K562 (cell line): ENCODE measurements around the gene CBFA2T3. TPM values are rescaled to one million over a fixed set of nuclear protein-coding genes. Genes with fewer than 3 reads are reported as not detected.

Experiments used
- ATAC-seq: fragments of 200-7000 bp; cut with Tn5 transposase; 3 replicates; pipeline ENCODE4 v1.9.1; 2020; ENCODE audit warnings: moderate library complexity
- BruUV-seq: library from RNA; stranded (reverse); fragments of 400-500 nt; replicated peaks from 2 replicates; lab custom pipeline; 2021; lab: Mats Ljungman, UMichigan
- CTCF ChIA-PET: fragments of 300-600 bp; formaldehyde crosslinking; extraction: SDS; loops from one replicate; lab custom pipeline; 2021; ENCODE audit warnings: low intra/inter-chr PET ratio; lab: Yijun Ruan, JAX
- POLR2A ChIA-PET: fragments of 300-600, 350-650 bp; sonication (Branson Sonifier 250); formaldehyde crosslinking; extraction: SDS; loops from one replicate; lab custom pipeline; 2021; ENCODE audit warnings: antibody characterized with exemption, inconsistent platforms; lab: Yijun Ruan, JAX
- DNase-seq, 4 experiments: peaks; one replicate each; pipeline versions ENCODE4 v3.0.0 to v3.0.0-alpha.2; 2011 to 2018; ENCODE audit warnings: low spot score in 3 of 4, mixed read lengths in 3 of 4; ENCODE audit errors: extremely low read depth in 1 of 4
- FAIRE-seq: peaks from 2 replicates; lab custom pipeline; 2011; peaks lifted over from hg19 to GRCh38; lab: Jason Lieb, UNC
- H2AFZ ChIP-seq: 2 replicates; pipeline ENCODE4 v1.6.0; 2011; ENCODE audit warnings: low read depth, low read length, control low read depth, inconsistent platforms
- H3K27ac ChIP-seq: fragments of 200-600 bp; 3 replicates; pipeline ENCODE4 v1.8.0; 2011; ENCODE audit warnings: low read depth, mild to moderate bottlenecking, control low read depth, inconsistent platforms, low read length, moderate library complexity, mixed read lengths; ENCODE audit errors: extremely low read depth
- H3K27me3 ChIP-seq, 2 experiments: fragments of 300-600 bp in 1 of 2; 2 replicates in 1 of 2; 3 replicates in 1 of 2; pipeline versions ENCODE4 v1.6.0 to v1.8.0; 2011; ENCODE audit warnings: inconsistent platforms in 2 of 2, low read length in 2 of 2, mild to moderate bottlenecking in 1 of 2, mixed read lengths in 1 of 2, moderate library complexity in 1 of 2; ENCODE audit not compliant: control insufficient read depth in 2 of 2, insufficient read depth in 2 of 2
- H3K36me3 ChIP-seq: fragments of 300-600 bp; 3 replicates; pipeline ENCODE4 v1.8.0; 2011; ENCODE audit warnings: mild to moderate bottlenecking, low read length, inconsistent platforms; ENCODE audit not compliant: control insufficient read depth, insufficient read depth
- H3K4me1 ChIP-seq, 2 experiments: fragments of 200-600 bp in 1 of 2; replicated peaks in 1 of 2; 2 replicates in 1 of 2; 3 replicates in 1 of 2; pipeline versions ENCODE4 v1.5.1 to v1.8.0; 2011; ENCODE audit warnings: inconsistent platforms in 2 of 2, low read length in 2 of 2, mild to moderate bottlenecking in 1 of 2, mixed read lengths in 1 of 2, moderate library complexity in 1 of 2; ENCODE audit not compliant: control insufficient read depth in 2 of 2, insufficient read depth in 2 of 2
- H3K4me2 ChIP-seq: 2 replicates; pipeline ENCODE4 v1.6.1; 2011; ENCODE audit warnings: low read length, control low read depth, inconsistent platforms, mixed read lengths; ENCODE audit not compliant: insufficient read depth
- H3K4me3 ChIP-seq: fragments of 200-600 bp; sonication (generic), shearing (Covaris generic); 2 replicates; pipeline ENCODE4 v1.5.1; 2016; ENCODE audit warnings: control low read depth, inconsistent platforms
- H3K79me2 ChIP-seq: fragments of 200-600 bp; 3 replicates; pipeline ENCODE4 v1.8.0; 2011; ENCODE audit warnings: low read length, inconsistent platforms; ENCODE audit not compliant: control insufficient read depth, insufficient read depth
- H3K9ac ChIP-seq, 2 experiments: 2 replicates each; pipeline versions ENCODE4 v1.6.0 to v1.6.1; 2011; ENCODE audit warnings: low read depth in 2 of 2, low read length in 2 of 2, control low read depth in 1 of 2, inconsistent platforms in 1 of 2, mild to moderate bottlenecking in 1 of 2, mixed read lengths in 1 of 2; ENCODE audit not compliant: insufficient read depth in 1 of 2
- H3K9me1 ChIP-seq: one replicate; pipeline ENCODE4 v1.6.0; 2011; ENCODE audit warnings: inconsistent platforms, mild to moderate bottlenecking, low read length, moderate library complexity; ENCODE audit not compliant: control insufficient read depth, insufficient read depth
- H3K9me3 ChIP-seq: replicated peaks from 2 replicates; pipeline ENCODE4 v1.5.1; 2011; ENCODE audit warnings: low read depth, low read length, inconsistent platforms; ENCODE audit not compliant: control insufficient read depth, insufficient read depth
- H4K20me1 ChIP-seq: replicated peaks from 2 replicates; pipeline ENCODE4 v1.6.1; 2011; ENCODE audit warnings: low read length, inconsistent platforms, mixed read lengths; ENCODE audit not compliant: control insufficient read depth, insufficient read depth
- CTBP1 ChIP-seq: fragments of 450-650 bp; IDR thresholded peaks from 2 replicates; pipeline ENCODE4 v1.6.1; 2016; ENCODE audit warnings: borderline replicate concordance
- PHF20 ChIP-seq: fragments of 450-650 bp; IDR thresholded peaks from 2 replicates; pipeline ENCODE4 v1.6.1; 2018; ENCODE audit not compliant: partially characterized antibody
- TAF15 ChIP-seq: fragments of 200-400 bp; formaldehyde crosslinking; IDR thresholded peaks from 2 replicates; pipeline ENCODE4 v1.6.1; 2017; ENCODE audit warnings: mild to moderate bottlenecking, low read depth, low read length, moderate library complexity
- ZNF217 ChIP-seq: sonication (generic); formaldehyde crosslinking; IDR thresholded peaks from 2 replicates; pipeline ENCODE4 v1.8.0; 2022; ENCODE audit warnings: mild to moderate bottlenecking, missing genetic modification reagents
- ZNF586 ChIP-seq: fragments of 450-650 bp; formaldehyde crosslinking; conservative IDR thresholded peaks from 2 replicates; pipeline ENCODE4 v1.4.0; 2020; ENCODE audit warnings: mild to moderate bottlenecking, moderate library complexity
- WGBS: fragments of 100-300 bp; shearing (Covaris generic); methylation state at CpG from one replicate; pipeline ENCODE4 v1.1.6; 2016; ENCODE audit warnings: low coverage, mixed read lengths; ENCODE audit not compliant: insufficient coverage; ENCODE audit errors: missing lambda C conversion rate; 5-methylcytosine and 5-hydroxymethylcytosine counted together
- in situ Hi-C: fragments of 300-500 bp; cut with MboI; formaldehyde crosslinking; loops from 4 replicates; pipeline ENCODE4 v1.15.0; 2018; ENCODE audit warnings: inconsistent platforms, mixed read lengths
- intact Hi-C: fragments of 100-400 bp; cut with micrococcal nuclease; formaldehyde crosslinking; loops from 2 replicates; pipeline ENCODE4 v1.14.2; 2022
- polyA plus RNA-seq, 8 experiments: library from polyadenylated mRNA; depleted of rRNA in 4 of 8; stranded (reverse) in 5 of 8; unstranded in 3 of 8; fragments of >200 nt; fragmentation: Nextera tagmentation in 2 of 8; fragmentation: Illumina TruSeq in 1 of 8; extraction: Ambion mirVana in 2 of 8; extraction: Trizol in 1 of 8; gene quantifications; 2 replicates each; pipeline versions ENCODE4 v1.2.1 to v1.2.3, GENCODE V29; 2011 to 2014; ENCODE audit warnings: inconsistent platforms in 1 of 8, missing spikeins in 1 of 8
- total RNA-seq, 7 experiments: library from RNA; depleted of rRNA in 6 of 7; stranded (reverse); fragments of >200 nt in 6 of 7; fragmentation: Illumina TruSeq in 2 of 7; extraction: Trizol in 2 of 7; gene quantifications; 2 replicates each; pipeline versions ENCODE4 v1.2.1 to v1.2.3, GENCODE V29; 2011 to 2021; ENCODE audit warnings: low replicate concordance in 1 of 7
- TF ChIP-seq, protein P1 (sequence below): fragments of 250-450 bp; sonication (Bioruptor Pico); IDR thresholded peaks from 2 replicates; pipeline ENCODE4 v1.8.0; 2021; ENCODE audit warnings: borderline replicate concordance, mild to moderate bottlenecking, moderate library complexity; ENCODE audit not compliant: poor library complexity, severe bottlenecking
- TF ChIP-seq, protein P2 (sequence below), 2 experiments: fragments of 250-450 bp in 1 of 2; fragments of 450-650 bp in 1 of 2; sonication (Bioruptor Pico) in 1 of 2; IDR thresholded peaks; 2 replicates each; pipeline versions ENCODE4 v1.6.1 to v1.8.0; 2016 to 2021; ENCODE audit warnings: mild to moderate bottlenecking in 2 of 2, moderate library complexity in 2 of 2, missing compliant biosample characterization in 1 of 2, missing genetic modification characterization in 1 of 2

Gene CBFA2T3
- total and polyA plus RNA-seq, 9 of the 15 experiments (the other 6 are each of a cell fraction or from before 2014, with no cell fraction given): 2.3 to 145 (median 6.7) TPM

DNA sequence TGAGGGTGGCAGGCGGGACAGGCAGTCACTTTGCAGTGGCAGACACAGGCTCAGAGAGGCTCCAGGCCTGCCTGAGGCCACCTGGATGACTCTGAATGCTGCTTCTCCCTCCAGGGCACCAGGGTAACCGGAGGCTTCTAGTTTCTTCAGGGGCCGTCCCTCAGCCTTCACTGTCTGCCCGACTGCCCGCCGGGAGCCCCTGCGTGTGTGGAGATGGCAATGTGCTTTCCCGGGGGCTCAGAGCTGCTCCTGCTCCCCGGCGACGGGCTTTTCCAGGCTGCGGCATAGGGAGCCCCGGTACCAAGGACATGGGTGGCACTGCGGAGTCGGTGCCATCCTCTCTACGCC lies 51.5 kb downstream of the CBFA2T3 start:
- no peaks in the 10 kb centered on the region for H3K27me3 ChIP-seq
- POLR2A ChIA-PET: no interaction called here

More for the DNA sequence above, 51.5 kb downstream of the CBFA2T3 start:
- H3K4me1 ChIP-seq: peaks cover 0 to 86% of the 10 kb centered on the region in 2 experiments; a peak in 3 of 5 replicates
- H3K79me2 ChIP-seq: peaks cover 100% of the 10 kb centered on the region
- H3K9me3 ChIP-seq: no peaks in the 10 kb centered on the region
- no peak for DNase-seq
- no peak overlapping the region for H3K4me2 ChIP-seq
- 0 out of 4 replicates have a peak overlapping the region, but pooled peaks of 1 of the 2 experiments have one; percentile 17 for H3K9ac ChIP-seq
- in situ Hi-C loops: no loop called here
- no peak for TF ChIP-seq PHF20
- no peak for TF ChIP-seq ZNF586 (CRISPR knock-in tag)
- no peak for TF ChIP-seq CTBP1
- no peak for TF ChIP-seq TAF15
- TF ChIP-seq ZNF217 (CRISPR knock-in tag): no peak
- TF ChIP-seq, protein P1, sequence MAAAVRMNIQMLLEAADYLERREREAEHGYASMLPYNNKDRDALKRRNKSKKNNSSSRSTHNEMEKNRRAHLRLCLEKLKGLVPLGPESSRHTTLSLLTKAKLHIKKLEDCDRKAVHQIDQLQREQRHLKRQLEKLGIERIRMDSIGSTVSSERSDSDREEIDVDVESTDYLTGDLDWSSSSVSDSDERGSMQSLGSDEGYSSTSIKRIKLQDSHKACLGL: no peak
- TF ChIP-seq, protein P2, sequence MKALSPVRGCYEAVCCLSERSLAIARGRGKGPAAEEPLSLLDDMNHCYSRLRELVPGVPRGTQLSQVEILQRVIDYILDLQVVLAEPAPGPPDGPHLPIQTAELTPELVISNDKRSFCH (CRISPR knock-in tag; IDR thresholded peaks at IDR 0.05): no peak
- TF ChIP-seq, protein P2 (tag; IDR thresholded peaks at IDR 0.05): no peak
- TF ChIP-seq, all 486 proteins: peak for 0
- H4K20me1 ChIP-seq: peaks cover 41% of the 10 kb centered on the region
- peaks cover 89% of the 10 kb centered on the region; the same call in 2 of the 3 replicates for H3K36me3 ChIP-seq
- ATAC-seq (no peak), FAIRE-seq (no peak)
- H3K27ac ChIP-seq: no peak overlapping the region
- H2AFZ ChIP-seq: no peak overlapping the region
- H3K4me3 ChIP-seq: no peak overlapping the region
- WGBS: 97% methylated on average over 14 of the region's 16 CpGs
- intact Hi-C loops: no loop called here
- CTCF ChIA-PET: no interaction called here
- peaks cover 11% of the 10 kb centered on the region for H3K9me1 ChIP-seq
- no TSS peak for BruUV-seq
